KMS-11 (cell line): ENCODE measurements around the gene CDCA7L.

Experiments
- H2AFZ ChIP-seq: fragments of 200-600 bp; sonication (generic); 2 replicates; pipeline ENCODE4 v1.6.1; 2016; ENCODE audit warnings: antibody characterized with exemption, mixed run types, low read depth
- H3K27ac ChIP-seq: fragments of 200-600 bp; sonication (generic); 2 replicates; pipeline ENCODE4 v1.6.1; 2016; ENCODE audit warnings: mild to moderate bottlenecking, mixed run types
- H3K27me3 ChIP-seq: fragments of 200-600 bp; sonication (generic); 2 replicates; pipeline ENCODE4 v1.6.1; 2017; ENCODE audit warnings: mild to moderate bottlenecking, low read depth, mixed run types, moderate library complexity; ENCODE audit not compliant: insufficient read depth
- H3K36me3 ChIP-seq: fragments of 200-600 bp; sonication (generic); 2 replicates; pipeline ENCODE4 v1.6.1; 2017; ENCODE audit warnings: mild to moderate bottlenecking, mixed run types; ENCODE audit not compliant: insufficient read depth
- H3K4me1 ChIP-seq: fragments of 200-600 bp; sonication (generic); 2 replicates; pipeline ENCODE4 v1.6.1; 2016; ENCODE audit warnings: mild to moderate bottlenecking, low read depth, mixed run types; ENCODE audit not compliant: poor library complexity, severe bottlenecking
- H3K4me2 ChIP-seq: fragments of 200-600 bp; sonication (generic); 2 replicates; pipeline ENCODE4 v1.7.0; 2016; ENCODE audit warnings: mild to moderate bottlenecking, mixed run types
- H3K4me3 ChIP-seq: fragments of 200-600 bp; sonication (generic); IDR thresholded peaks from 2 replicates; pipeline ENCODE4 v1.6.1; 2017; ENCODE audit warnings: low read depth, low read length, mixed read lengths; ENCODE audit not compliant: insufficient read depth
- H3K79me2 ChIP-seq: fragments of 200-600 bp; sonication (generic); 2 replicates; pipeline ENCODE4 v1.6.1; 2016; ENCODE audit warnings: low read depth, mixed run types; ENCODE audit not compliant: insufficient read depth
- H3K9ac ChIP-seq: fragments of 200-600 bp; sonication (generic); 2 replicates; pipeline ENCODE4 v1.6.1; 2016; ENCODE audit warnings: mild to moderate bottlenecking, mixed run types
- H4K20me1 ChIP-seq: fragments of 200-600 bp; sonication (generic); 2 replicates; pipeline ENCODE4 v1.6.1; 2016; ENCODE audit warnings: mild to moderate bottlenecking, mixed run types; ENCODE audit not compliant: insufficient read depth
- CTCF ChIP-seq: fragments of 200-600 bp; sonication (generic); conservative IDR thresholded peaks from 2 replicates; pipeline ENCODE4 v1.6.1; 2017; ENCODE audit warnings: low read depth, mild to moderate bottlenecking, antibody characterized with exemption, low read length, moderate library complexity, mixed read lengths

CDCA7L gene

GRCh38 chr7:21969822-21970221, 24.1 kb upstream of the CDCA7L start:
- no peak for TF ChIP-seq CTCF
- Histone ChIP-seq H3K27ac (no peak overlapping the region), H3K4me1 (no peaks in the 10 kb centered on the region), H4K20me1 (no peaks in the 10 kb centered on the region), H2AFZ (no peak overlapping the region), H3K79me2 (no peaks in the 10 kb centered on the region), H3K9ac (no peak overlapping the region), H3K4me3 (no peak overlapping the region), H3K36me3 (no peaks in the 10 kb centered on the region), H3K4me2 (no peak overlapping the region), H3K27me3 (no peaks in the 10 kb centered on the region)

GRCh38 chr7:21967598-21968003, 21.9 kb upstream of the CDCA7L start:
- H3K27ac ChIP-seq, result no peak overlapping the region
- no peaks in the 10 kb centered on the region for H3K79me2 ChIP-seq
- no peak overlapping the region for H3K4me3 ChIP-seq
- TF ChIP-seq CTCF, result no peak
- no peak overlapping the region for H3K4me2 ChIP-seq
- no peak overlapping the region for H3K9ac ChIP-seq
- no peaks in the 10 kb centered on the region for H3K36me3 ChIP-seq
- H3K27me3 ChIP-seq, result no peaks in the 10 kb centered on the region
- H4K20me1 ChIP-seq, result no peaks in the 10 kb centered on the region
- H2AFZ ChIP-seq, result no peak overlapping the region
- no peaks in the 10 kb centered on the region for H3K4me1 ChIP-seq

GRCh38 chr7:21966271-21966670, 20.6 kb upstream of the CDCA7L start:
- Histone ChIP-seq H3K36me3 (no peaks in the 10 kb centered on the region), H3K27me3 (no peaks in the 10 kb centered on the region), H3K4me1 (no peaks in the 10 kb centered on the region), H4K20me1 (no peaks in the 10 kb centered on the region), H2AFZ (no peak overlapping the region), H3K9ac (no peak overlapping the region), H3K4me3 (no peak overlapping the region), H3K27ac (no peak overlapping the region), H3K79me2 (no peaks in the 10 kb centered on the region), H3K4me2 (no peak overlapping the region)
- TF ChIP-seq CTCF, result no peak

GRCh38 chr7:21965291-21965690, 19.6 kb upstream of the CDCA7L start:
- no peak for TF ChIP-seq CTCF
- H3K79me2 ChIP-seq, result no peaks in the 10 kb centered on the region
- H3K9ac ChIP-seq, result no peak overlapping the region
- H3K27ac ChIP-seq, result no peak overlapping the region
- no peak overlapping the region for H3K4me3 ChIP-seq
- no peaks in the 10 kb centered on the region for H3K27me3 ChIP-seq
- H3K36me3 ChIP-seq, result no peaks in the 10 kb centered on the region
- H3K4me1 ChIP-seq, result no peaks in the 10 kb centered on the region
- H2AFZ ChIP-seq, result no peak overlapping the region
- H4K20me1 ChIP-seq, result no peaks in the 10 kb centered on the region
- H3K4me2 ChIP-seq, result no peak overlapping the region

GRCh38 chr7:21962677-21963076, 17.0 kb upstream of the CDCA7L start:
- no peak for TF ChIP-seq CTCF
- no peaks in the 10 kb centered on the region for H3K36me3 ChIP-seq
- H3K27me3 ChIP-seq, result no peaks in the 10 kb centered on the region
- no peak overlapping the region for H2AFZ ChIP-seq
- H3K4me2 ChIP-seq, result no peak overlapping the region
- no peak overlapping the region for H3K9ac ChIP-seq
- no peak overlapping the region for H3K27ac ChIP-seq
- H3K4me1 ChIP-seq, result no peaks in the 10 kb centered on the region
- no peak overlapping the region for H3K4me3 ChIP-seq
- H3K79me2 ChIP-seq, result no peaks in the 10 kb centered on the region
- no peaks in the 10 kb centered on the region for H4K20me1 ChIP-seq
